Bronchial epithelial cell (primary cell): ENCODE measurements around the gene GNG13. TPM values are rescaled to one million over a fixed set of nuclear protein-coding genes. Genes with fewer than 3 reads are reported as not detected.

Source experiments
- DNase-seq: peaks from one replicate; pipeline ENCODE4 v3.0.0-alpha.2; 2010; ENCODE audit warnings: low read depth
- FAIRE-seq: peaks from 2 replicates; lab custom pipeline; 2011; peaks lifted over from hg19 to GRCh38; lab: Jason Lieb, UNC
- H3K27me3 ChIP-seq: 2 replicates; pipeline ENCODE4 v1.5.1; 2011; ENCODE audit warnings: low read length; ENCODE audit not compliant: control insufficient read depth, insufficient read depth
- H3K36me3 ChIP-seq: 2 replicates; pipeline ENCODE4 v1.5.1; 2011; ENCODE audit warnings: low read length; ENCODE audit not compliant: control insufficient read depth, insufficient read depth
- H3K4me3 ChIP-seq: 2 replicates; pipeline ENCODE4 v1.5.1; 2011; ENCODE audit warnings: mild to moderate bottlenecking, low read depth, low read length, control low read depth
- total RNA-seq: library from RNA; depleted of rRNA; stranded (reverse); fragments of >200 nt; gene quantifications from 2 replicates; pipeline ENCODE4 v1.2.1, GENCODE V29; 2014
- TF ChIP-seq, protein P1 (sequence below): IDR thresholded peaks from 2 replicates; pipeline ENCODE4 v1.5.1; 2011; ENCODE audit warnings: mild to moderate bottlenecking, moderate library complexity, low read length, control low read depth, inconsistent platforms; ENCODE audit not compliant: insufficient read depth, severe bottlenecking

Gene GNG13
- total RNA-seq, 1 donor from 2014 or later, result not detected

DNA sequence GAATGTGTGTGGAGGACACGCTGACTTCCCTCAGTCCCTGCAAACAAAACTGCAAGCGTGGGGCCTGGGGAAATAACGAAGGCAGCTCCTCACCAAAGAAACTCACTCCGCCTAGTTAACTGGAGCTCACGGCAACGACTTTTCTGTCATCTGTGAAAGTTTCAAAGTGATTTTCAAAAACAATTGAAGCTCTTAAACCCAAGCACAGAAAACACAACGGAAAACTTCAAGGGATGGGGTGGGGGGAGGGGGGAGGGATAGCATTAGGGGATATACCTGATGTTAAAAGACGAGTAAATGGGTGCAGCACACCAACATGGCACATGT lies 3.2 kb upstream of the GNG13 start:
- no peak for FAIRE-seq
- DNase-seq, result no peak
- TF ChIP-seq, protein P1, sequence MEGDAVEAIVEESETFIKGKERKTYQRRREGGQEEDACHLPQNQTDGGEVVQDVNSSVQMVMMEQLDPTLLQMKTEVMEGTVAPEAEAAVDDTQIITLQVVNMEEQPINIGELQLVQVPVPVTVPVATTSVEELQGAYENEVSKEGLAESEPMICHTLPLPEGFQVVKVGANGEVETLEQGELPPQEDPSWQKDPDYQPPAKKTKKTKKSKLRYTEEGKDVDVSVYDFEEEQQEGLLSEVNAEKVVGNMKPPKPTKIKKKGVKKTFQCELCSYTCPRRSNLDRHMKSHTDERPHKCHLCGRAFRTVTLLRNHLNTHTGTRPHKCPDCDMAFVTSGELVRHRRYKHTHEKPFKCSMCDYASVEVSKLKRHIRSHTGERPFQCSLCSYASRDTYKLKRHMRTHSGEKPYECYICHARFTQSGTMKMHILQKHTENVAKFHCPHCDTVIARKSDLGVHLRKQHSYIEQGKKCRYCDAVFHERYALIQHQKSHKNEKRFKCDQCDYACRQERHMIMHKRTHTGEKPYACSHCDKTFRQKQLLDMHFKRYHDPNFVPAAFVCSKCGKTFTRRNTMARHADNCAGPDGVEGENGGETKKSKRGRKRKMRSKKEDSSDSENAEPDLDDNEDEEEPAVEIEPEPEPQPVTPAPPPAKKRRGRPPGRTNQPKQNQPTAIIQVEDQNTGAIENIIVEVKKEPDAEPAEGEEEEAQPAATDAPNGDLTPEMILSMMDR, result no peak
- Histone ChIP-seq H3K27me3 (peaks cover 16% of the 10 kb centered on the region), H3K4me3 (no peak overlapping the region), H3K36me3 (no peaks in the 10 kb centered on the region)

DNA sequence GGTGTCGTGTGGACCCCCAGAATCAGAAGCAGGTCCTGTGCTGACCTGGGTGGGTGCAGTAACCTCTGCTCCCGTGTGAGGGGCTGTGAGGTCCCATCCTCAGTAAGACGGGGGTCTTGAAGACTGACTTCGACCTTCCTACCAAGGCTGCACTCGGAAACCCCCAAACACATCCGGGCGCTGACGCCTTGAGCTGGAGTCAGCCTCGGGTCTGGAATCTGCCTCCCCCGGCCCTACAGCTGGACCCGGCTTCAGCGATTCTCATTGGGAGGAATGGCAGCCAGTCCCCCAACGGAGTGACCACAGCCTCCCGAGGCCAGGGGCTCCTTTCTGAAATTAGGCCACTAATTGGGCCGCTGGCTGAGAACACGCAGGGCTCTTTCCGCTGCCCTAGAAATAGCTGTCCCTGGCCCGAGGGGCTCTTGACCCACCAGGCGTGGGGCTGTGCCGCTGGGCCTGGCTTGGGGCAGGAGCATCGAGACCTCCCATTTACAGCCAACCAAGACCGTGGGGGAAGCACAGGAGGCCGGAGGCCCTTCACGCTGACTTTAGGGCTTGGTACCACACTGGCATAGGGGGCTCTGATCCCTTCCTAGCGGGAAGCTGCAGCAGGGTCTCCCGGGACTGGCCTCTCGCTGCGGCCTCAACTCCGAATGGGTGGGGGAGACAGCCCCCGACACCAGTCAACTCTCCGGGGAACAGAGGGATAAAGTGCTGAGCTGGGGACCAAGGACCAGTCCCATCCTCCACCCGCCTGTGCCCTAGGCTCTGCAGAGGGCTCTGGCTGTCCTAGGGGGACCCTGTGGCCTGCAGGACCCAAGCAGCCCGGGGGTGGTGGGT lies 2.6 kb upstream of the GNG13 start:
- TF ChIP-seq, protein P1, result no peak
- DNase-seq, result no peak
- H3K27me3 ChIP-seq, result peaks cover 16% of the 10 kb centered on the region
- no peak overlapping the region for H3K4me3 ChIP-seq
- H3K36me3 ChIP-seq, result no peaks in the 10 kb centered on the region
- no peak for FAIRE-seq

- TF ChIP-seq, protein P1, result no peak
- Histone ChIP-seq H3K4me3 (no peak overlapping the region), H3K36me3 (no peaks in the 10 kb centered on the region), H3K27me3 (peaks cover 16% of the 10 kb centered on the region)
- no peak for FAIRE-seq
- no peak for DNase-seq
Measured at GRCh38 chr16:802461-802860, 1.9 kb upstream of the GNG13 start.

DNA sequence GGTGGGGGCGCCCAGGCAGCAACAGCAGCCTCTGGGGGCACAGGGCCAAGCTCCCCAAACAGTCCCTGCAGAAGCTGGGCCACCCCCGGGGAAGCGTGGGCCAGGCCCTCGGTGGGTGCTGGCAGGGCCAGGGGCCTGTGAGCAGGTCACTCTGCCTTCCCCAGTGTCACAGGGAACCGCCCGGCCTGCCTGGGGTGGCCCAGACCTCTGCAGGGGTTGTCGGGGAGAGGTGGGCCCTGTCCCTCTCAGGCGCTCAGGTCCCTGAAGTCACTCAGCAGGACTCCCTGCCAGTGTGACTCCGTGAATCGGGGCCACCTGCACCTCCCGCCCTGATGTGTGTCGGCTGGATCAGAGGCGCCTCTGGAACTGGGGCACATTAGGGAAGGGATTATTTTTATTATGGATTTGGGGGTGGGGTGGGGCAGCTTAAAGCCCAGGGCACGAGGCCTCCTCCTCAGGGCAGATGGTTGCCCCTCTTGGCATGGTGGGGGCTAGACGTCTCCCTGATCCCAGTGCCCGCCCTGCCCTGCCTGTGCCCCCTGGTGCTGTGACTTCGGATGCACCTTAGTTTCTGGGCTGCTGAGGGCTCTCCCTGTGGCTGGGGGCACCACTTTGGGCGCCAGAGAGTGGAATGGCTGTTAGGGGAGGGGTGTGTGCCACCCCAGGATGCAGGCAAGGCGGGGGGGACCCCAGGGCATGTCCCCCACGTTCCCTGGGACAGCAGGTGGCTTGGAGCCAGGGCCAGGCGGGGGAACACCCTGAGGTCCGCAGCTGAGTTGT lies 1.2 kb upstream of the GNG13 start:
- no peak overlapping the region for H3K4me3 ChIP-seq
- peaks cover 16% of the 10 kb centered on the region for H3K27me3 ChIP-seq
- FAIRE-seq (no peak), DNase-seq (no peak)
- TF ChIP-seq, protein P1, result no peak
- H3K36me3 ChIP-seq, result no peaks in the 10 kb centered on the region

DNA sequence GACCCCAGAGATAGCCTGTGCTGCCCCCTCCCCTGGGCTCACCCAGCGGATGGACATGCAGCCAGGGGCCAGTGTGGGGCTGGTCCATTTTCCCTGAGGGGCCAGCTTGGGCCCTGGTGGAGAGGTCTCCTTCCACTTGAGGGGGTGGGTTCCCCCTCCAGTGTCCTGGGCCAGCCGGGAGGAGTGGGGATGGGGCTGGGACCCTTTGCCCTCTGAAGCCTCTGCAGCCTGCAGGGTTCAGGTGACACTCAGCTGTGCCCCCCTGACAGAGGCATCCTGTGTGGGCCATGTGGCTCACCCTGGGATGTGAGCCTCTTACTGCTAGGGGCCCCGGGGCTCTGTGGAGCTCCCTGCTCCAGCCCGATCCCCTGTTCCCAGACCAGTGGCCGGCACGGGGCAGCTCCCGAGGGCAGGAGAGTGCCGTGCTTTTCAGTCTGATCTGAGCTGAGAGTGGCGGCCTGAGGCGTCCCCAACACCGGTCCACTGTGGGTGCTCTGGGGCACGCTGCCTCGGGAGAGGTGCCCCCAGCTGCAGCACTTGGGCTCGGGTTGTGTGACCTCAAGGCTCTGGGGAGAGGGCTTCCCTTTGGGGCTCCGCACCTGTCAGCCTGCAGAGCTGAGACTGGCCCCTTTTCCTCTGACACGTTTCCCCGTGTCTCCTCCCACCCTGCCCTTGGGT lies 439 bp upstream of the GNG13 start:
- TF ChIP-seq, protein P1, result no peak
- no peak for DNase-seq
- no peak overlapping the region for H3K4me3 ChIP-seq
- no peak for FAIRE-seq
- H3K27me3 ChIP-seq, result peaks cover 16% of the 10 kb centered on the region
- H3K36me3 ChIP-seq, result no peaks in the 10 kb centered on the region
